Heart left ventricle (tissue), 16 donors: ENCODE results near the gene KLK14. TPM values are rescaled to one million over a fixed set of nuclear protein-coding genes. Genes with fewer than 3 reads are reported as not detected.
A peak's percentile ranks its signal among the peaks of the same experiment; 100 is the strongest.

Source experiments
- ATAC-seq, 4 donors: fragments of 200-7000 bp; cut with Tn5 transposase; one replicate each; pipeline ENCODE4 v1.9.1; 2020 to 2022; ENCODE audit warnings: moderate library complexity in 4 of 4, mild to moderate bottlenecking in 3 of 4, moderate number of reproducible peaks in 1 of 4
- DNase-seq, 5 donors: peaks; one replicate each; pipeline ENCODE4 v3.0.0-alpha.2; 2020
- H3K27ac ChIP-seq, 12 donors: fragments of 200-600 bp; sonication (generic) in 4 of 12; one replicate each; pipeline versions ENCODE4 v1.5.0 to v1.8.0; 2016 to 2022; ENCODE audit warnings: mild to moderate bottlenecking in 2 of 12
- H3K27me3 ChIP-seq, 9 donors: fragments of 200-600 bp; sonication (generic) in 2 of 9; one replicate each; pipeline versions ENCODE4 v1.5.1 to v1.8.0; 2016 to 2022; ENCODE audit warnings: mild to moderate bottlenecking in 3 of 9
- H3K36me3 ChIP-seq, 9 donors: fragments of 200-600 bp; sonication (generic) in 2 of 9; one replicate each; pipeline versions ENCODE4 v1.5.0 to v1.8.0; 2018 to 2022; ENCODE audit warnings: mild to moderate bottlenecking in 2 of 9
- H3K4me1 ChIP-seq, 12 donors: fragments of 200-600 bp; sonication (generic) in 4 of 12; one replicate each; pipeline versions ENCODE4 v1.5.0 to v1.8.0; 2016 to 2022; ENCODE audit warnings: mild to moderate bottlenecking in 3 of 12
- H3K4me3 ChIP-seq, 12 donors: fragments of 200-600 bp; sonication (generic) in 4 of 12; one replicate each; pipeline versions ENCODE4 v1.5.0 to v1.8.0; 2017 to 2022; ENCODE audit warnings: mild to moderate bottlenecking in 9 of 12, moderate library complexity in 4 of 12
- H3K9me3 ChIP-seq, 12 donors: fragments of 200-600 bp; sonication (generic) in 4 of 12; one replicate each; pipeline versions ENCODE4 v1.5.0 to v1.8.0; 2016 to 2022; ENCODE audit warnings: mild to moderate bottlenecking in 1 of 12
- POLR2A ChIP-seq, 2 donors: fragments of 450-650 bp; IDR thresholded peaks; one replicate each; pipeline ENCODE4 v1.6.1; 2017; ENCODE audit warnings: antibody characterized with exemption in 2 of 2, mild to moderate bottlenecking in 2 of 2, moderate library complexity in 2 of 2
- WGBS, 4 donors: extraction: QIAGEN DNeasy Blood & Tissue Kit in 2 of 4; methylation state at CpG; one replicate each; pipeline versions ENCODE4 v1.1.5 to v1.1.7; 2013 to 2018; 5-methylcytosine and 5-hydroxymethylcytosine counted together
- intact Hi-C, 10 donors: fragments of 100-400 bp; cut with DNase I; formaldehyde crosslinking; loops; one replicate each; pipeline versions ENCODE4 v1.11.1 to v1.14.2; 2022
- long read RNA-seq, 3 donors: library from polyadenylated mRNA; unstranded; transcript quantifications; one replicate each; pipeline ENCODE4 v2.0.0, GENCODE V29; 2020 to 2021
- polyA plus RNA-seq, 2 donors: library from polyadenylated mRNA; stranded (reverse); fragments of 200-250 nt; gene quantifications; one replicate each; pipeline ENCODE4 v1.2.3, GENCODE V29; 2013
- total RNA-seq, 9 donors: library from RNA; depleted of rRNA in 2 of 9; stranded (reverse); fragments of >200 nt in 2 of 9; fragmentation: NEBNext Ultra II Directional in 3 of 9; extraction: Animal tissue kit (Norgen Biotek cat#: 25700) in 3 of 9; gene quantifications; one replicate each; pipeline versions ENCODE4 v1.1.0 to v1.2.4, GENCODE V29; 2016 to 2023
- TF ChIP-seq, protein P1 (sequence below), 12 donors: fragments of 200-600 bp; sonication (generic) in 4 of 12; IDR thresholded peaks; one replicate each; pipeline versions ENCODE4 v1.5.0 to v1.8.0; 2018 to 2022; ENCODE audit warnings: antibody characterized with exemption in 12 of 12, mild to moderate bottlenecking in 5 of 12
- donor health status: ischemic (EF 13 %, LVEDD 7.1; RV severe dilation, severe dysfunction).
- donor health status: healthy with polysubstance abuse.
- donor health status: DM: no; HTN: yes; CAD: no.
- donor health status: DM: no; HTN: no; CAD: no.
- donor health status: ischemic (EF 25% LVEDD 6.9; RV normal size, moderate dysfunction).
- donor health status: ischemic (EF 25% LVEDD 5.7; RV mildly dilated, moderate dysfunction).
- donor health status: healthy.
- donor health status: DM: yes; HTN: yes; CAD: no.
- donor health status: ischemic (EF 35%, LVEDD 5.7; RV mildly dilated, moderate dysfunction).
- donor health status: nonischemic (EF 11% LVEDD 7.7; RV severe dilation, severe dysfunction).
- donor health status: DM: yes; HTN: yes; CAD: no.
- donor health status: PGD.
- donor health status: ischemic (EF 29% LVEDD 5.4; RV normal size, mild dysfunction).
- donor health status: nonischemic (EF 23%, LVEDD 6.1; RV moderate dilation, normal function).

KLK14 gene, protein sequence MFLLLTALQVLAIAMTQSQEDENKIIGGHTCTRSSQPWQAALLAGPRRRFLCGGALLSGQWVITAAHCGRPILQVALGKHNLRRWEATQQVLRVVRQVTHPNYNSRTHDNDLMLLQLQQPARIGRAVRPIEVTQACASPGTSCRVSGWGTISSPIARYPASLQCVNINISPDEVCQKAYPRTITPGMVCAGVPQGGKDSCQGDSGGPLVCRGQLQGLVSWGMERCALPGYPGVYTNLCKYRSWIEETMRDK
- under 1 TPM in 6 of 9 donors, not detected in 3; 0.23 to 0.64 (median 0.34) TPM for total RNA-seq
- under 1 TPM in 1 of 2 donors, not detected in 1; 0.17 TPM for polyA plus RNA-seq
- long read RNA-seq, donor 1, partial matches to known transcripts, result 0 of 1 reads
- long read RNA-seq, donor 1, other reads (novel, unspliced or antisense), result 1 of 1 reads
- long read RNA-seq, donor 2, result 0 reads
- long read RNA-seq, donor 3, result 0 reads

DNA sequence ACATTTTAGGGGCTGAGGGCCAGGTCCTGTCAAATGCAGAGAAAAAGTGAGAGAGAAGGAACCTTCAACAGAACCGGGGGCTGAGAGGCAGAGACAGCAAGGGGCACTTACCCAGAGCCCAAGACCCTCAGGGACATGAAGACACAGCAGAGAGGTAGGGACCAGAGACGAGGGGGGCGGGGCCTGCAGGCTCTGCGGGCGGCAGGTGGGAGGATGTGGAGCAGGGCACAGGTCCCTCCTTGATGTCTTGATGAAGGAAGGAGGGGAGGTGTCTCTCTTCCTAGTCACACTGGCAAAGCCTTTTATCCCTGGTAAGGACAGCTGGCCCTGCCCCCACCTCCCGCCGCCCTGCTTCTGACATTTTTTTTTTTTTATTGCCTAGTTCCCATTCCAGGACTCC, at the start of gene KLK14:
TSS of gene KLK14 (minus strand) at position 277 of the 400 bp plus-strand sequence. CDS start at position 4, 273 bp downstream.
- WGBS, 4 donors, result 29 to 50% (median 35%) methylated on average over 7 of the region's 7 CpGs
- intact Hi-C loops, result loop anchor here in 1 of 10 donors (5.0 kb wide), 1 partner anchor 50 kb away; no protein-coding TSS in a partner anchor
- TF ChIP-seq, protein P1, sequence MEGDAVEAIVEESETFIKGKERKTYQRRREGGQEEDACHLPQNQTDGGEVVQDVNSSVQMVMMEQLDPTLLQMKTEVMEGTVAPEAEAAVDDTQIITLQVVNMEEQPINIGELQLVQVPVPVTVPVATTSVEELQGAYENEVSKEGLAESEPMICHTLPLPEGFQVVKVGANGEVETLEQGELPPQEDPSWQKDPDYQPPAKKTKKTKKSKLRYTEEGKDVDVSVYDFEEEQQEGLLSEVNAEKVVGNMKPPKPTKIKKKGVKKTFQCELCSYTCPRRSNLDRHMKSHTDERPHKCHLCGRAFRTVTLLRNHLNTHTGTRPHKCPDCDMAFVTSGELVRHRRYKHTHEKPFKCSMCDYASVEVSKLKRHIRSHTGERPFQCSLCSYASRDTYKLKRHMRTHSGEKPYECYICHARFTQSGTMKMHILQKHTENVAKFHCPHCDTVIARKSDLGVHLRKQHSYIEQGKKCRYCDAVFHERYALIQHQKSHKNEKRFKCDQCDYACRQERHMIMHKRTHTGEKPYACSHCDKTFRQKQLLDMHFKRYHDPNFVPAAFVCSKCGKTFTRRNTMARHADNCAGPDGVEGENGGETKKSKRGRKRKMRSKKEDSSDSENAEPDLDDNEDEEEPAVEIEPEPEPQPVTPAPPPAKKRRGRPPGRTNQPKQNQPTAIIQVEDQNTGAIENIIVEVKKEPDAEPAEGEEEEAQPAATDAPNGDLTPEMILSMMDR (IDR thresholded peaks at IDR 0.05), result no peak
- TF ChIP-seq POLR2A (IDR thresholded peaks at IDR 0.05), result no peak
- Histone ChIP-seq H3K4me3 (no peak within 1 kb of the TSS), H3K27me3 (no peaks in the 10 kb centered on the region), H3K4me1 (peaks cover 0 to 8% (median 4%) of the 10 kb centered on the region in 12 donors), H3K36me3 (no peaks in the 10 kb centered on the region), H3K27ac (no peak within 1 kb of the TSS), H3K9me3 (no peaks in the 10 kb centered on the region)
- ATAC-seq, result no peak
- DNase-seq, result no peak

DNA sequence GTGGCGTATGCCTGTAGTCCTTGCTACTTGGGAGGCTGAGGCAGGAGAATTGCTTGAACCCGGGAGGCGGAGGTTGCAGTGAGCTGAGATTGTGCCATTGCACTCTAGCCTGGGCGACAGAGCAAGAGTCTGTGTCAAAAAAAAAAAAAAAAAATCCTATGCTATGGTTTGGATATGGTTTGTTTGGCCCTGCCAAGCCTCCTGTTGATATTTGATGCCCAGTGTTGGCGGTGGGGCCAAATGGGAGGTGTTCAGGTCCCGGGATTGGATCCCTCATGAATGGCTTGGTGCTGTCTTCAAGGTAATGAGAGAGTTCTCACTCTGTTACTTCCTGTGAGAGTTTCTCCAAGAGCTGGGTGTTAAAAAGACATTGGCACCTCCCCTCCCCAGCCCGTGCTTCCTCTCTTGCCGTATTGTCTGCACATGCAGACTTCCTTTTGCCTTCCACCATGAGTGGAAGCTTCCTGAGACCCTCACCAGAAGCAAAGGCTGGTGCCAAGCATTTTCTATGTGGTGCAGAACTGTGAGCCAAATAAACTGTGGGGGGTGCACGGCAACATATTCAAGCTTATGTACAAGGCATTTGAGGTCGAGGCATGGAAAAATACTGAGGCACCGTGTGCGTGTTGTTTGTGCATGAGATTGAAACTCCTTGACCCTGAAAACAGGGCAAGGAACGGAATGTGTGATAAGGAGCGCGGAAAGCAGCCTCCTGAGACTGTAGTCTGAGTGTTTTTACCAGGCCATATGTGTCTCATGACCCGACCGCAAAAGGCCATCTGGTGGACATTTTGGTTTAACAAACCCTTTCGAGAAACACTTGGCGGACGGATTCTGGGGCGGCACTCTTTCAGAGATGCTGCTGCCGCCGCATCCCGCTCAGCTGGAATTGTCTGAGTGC, 49.3 kb upstream of the KLK14 start:
- Histone ChIP-seq H3K9me3 (no peaks in the 10 kb centered on the region), H3K4me1 (peaks cover 0 to 89% (median 4%) of the 10 kb centered on the region in 12 donors), H3K27me3 (peaks cover 0 to 8% (median 0%) of the 10 kb centered on the region in 9 donors), H3K36me3 (peaks cover 0 to 6% (median 0%) of the 10 kb centered on the region in 9 donors), H3K27ac (peak overlapping the region in 10 of 12 donors; percentile 9 to 86 (median 44)), H3K4me3 (peak overlapping the region in 3 of 12 donors; percentile 6 to 32 (median 9))
- ATAC-seq (peak; percentile 57 to 80 (median 64)), DNase-seq (peak in 4 of 5 donors; percentile 57 to 74 (median 67))
- intact Hi-C loops, result no loop called here
- 38 to 51% (median 42%) methylated on average over 24 of the region's 24 CpGs for WGBS, 4 donors
- TF ChIP-seq, protein P1 (IDR thresholded peaks at IDR 0.05), result peak in 2 of 12 donors; percentile 13 to 36
- TF ChIP-seq POLR2A (IDR thresholded peaks at IDR 0.05), result no peak

DNA sequence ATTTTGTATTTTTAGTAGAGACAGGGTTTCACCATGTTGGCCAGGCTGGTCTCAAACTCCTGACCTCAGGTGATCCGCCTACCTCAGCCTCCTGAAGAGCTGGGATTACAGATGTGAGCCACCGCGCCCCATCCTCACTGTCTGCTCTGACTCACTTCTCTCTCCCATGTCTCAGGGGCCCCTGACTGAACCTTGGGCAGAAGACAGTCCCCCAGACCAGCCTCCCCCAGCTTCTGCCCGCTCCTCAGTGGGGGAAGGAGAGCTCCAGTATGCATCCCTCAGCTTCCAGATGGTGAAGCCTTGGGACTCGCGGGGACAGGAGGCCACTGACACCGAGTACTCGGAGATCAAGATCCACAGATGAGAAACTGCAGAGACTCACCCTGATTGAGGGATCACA, 47.0 kb upstream of the KLK14 start:
- H3K4me3 ChIP-seq, result no peak overlapping the region
- no peak for ATAC-seq
- TF ChIP-seq, protein P1 (IDR thresholded peaks at IDR 0.05), result no peak
- TF ChIP-seq POLR2A (IDR thresholded peaks at IDR 0.05), result no peak
- H3K9me3 ChIP-seq, result no peaks in the 10 kb centered on the region
- H3K36me3 ChIP-seq, result peaks cover 0 to 6% (median 0%) of the 10 kb centered on the region in 9 donors
- DNase-seq, result no peak
- 78 to 85% (median 81%) methylated on average over 7 to 8 of the region's 8 CpGs for WGBS, 4 donors
- intact Hi-C loops, result no loop called here
- H3K4me1 ChIP-seq, result peaks cover 0 to 80% (median 4%) of the 10 kb centered on the region in 12 donors
- H3K27ac ChIP-seq, result peak overlapping the region in 1 of 12 donors; percentile 95
- peaks cover 0 to 15% (median 0%) of the 10 kb centered on the region in 9 donors for H3K27me3 ChIP-seq
